Measurements from ENCODE around the gene PLAAT4.
"Not testable (repeated sequence)": the region's sequence is repeated elsewhere in the genome, so short reads cannot be mapped to it uniquely, and the experiment has no call there.

PLAAT4 gene

DNA sequence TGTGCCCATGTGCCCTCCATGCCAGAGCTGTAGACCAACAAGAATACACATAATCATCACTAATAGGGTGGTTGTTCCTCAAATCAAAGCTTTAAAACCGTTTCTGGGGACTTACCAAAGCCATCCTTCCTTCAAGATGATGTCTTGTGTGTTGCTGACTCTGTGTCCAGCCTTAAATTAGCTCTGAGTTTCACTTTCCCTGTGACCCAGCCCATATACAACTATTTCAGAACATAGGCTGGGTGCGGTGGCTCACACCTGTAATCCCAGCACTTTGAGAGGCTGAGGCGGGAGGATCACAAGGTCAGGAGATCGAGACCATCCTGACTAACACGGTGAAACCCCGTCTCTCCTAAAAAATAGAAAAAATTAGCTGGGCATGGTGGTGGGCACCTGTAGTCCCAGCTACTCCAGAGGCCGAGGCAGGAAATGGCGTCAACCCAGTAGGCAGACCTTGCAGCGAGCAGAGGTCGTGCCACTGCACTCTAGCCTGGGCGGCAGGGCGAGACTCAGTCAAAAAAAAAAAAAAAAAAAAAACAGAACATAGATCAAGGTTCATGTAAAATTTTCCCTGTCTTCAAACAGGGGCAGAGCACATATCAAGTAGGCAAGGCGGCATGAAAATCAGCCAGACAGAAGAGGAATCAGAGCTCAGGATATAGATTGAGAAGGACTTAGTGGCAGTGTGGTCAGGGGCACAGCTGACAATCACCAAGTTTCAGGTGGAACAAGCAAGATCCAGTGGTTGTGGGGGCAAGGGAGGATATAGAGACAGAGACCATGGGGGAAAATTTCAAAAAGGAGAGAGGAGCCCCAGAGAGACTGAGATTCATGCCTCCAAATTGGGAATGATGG is 26.8 kb downstream of the PLAAT4 start, which contains the start of gene PLAAT2:
Gene PLAAT2, minus strand, starts transcription at position 179 of the 855 bp plus-strand sequence. Its CDS starts 55 bp downstream, at position 124.
- DNase-seq (ENCODE audit: insufficient read length, low spot score) (no peak), FAIRE-seq (no peak)
- TF ChIP-seq POLR2A (IDR thresholded peaks at IDR 0.05; ENCODE audit: low read depth, low read length) = no peak

DNA sequence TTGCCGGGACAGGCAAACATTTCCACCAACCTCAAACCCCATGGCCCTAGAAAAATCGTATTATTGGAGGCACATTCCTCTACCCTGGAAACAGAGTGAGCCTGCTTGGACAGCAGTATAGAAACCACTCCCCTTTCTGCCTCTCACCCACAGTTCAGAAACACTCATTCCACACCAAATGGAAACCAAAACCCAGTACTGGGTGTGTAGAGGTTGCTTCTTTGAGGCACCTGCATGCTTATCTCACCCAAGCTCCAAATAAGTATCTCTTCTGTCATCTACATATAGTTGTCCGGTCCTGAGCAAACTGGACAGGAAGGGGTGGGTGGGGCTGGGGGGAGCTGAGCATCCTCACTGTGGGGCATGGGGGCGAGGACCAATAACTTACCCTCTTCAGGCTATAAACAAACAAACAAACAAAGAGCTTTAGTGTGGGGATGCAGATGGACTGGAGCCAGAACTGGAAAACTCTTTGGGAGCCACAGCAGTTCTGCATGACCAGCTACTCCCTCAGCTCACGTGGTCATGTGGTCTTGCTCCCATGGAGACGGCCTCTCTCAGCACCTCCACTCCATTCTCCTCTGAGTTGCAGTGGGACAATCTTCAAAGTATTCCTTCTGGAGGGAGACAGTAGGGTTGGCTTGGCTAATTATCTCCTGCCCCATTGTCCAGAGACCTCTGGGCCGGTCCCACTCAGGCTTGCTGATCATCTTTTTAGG is 27.6 kb downstream of the PLAAT4 start:
- no peak for DNase-seq (ENCODE audit: insufficient read length, low spot score)
- no peak for TF ChIP-seq POLR2A (IDR thresholded peaks at IDR 0.05; ENCODE audit: low read depth, low read length)
- FAIRE-seq = no peak

DNA sequence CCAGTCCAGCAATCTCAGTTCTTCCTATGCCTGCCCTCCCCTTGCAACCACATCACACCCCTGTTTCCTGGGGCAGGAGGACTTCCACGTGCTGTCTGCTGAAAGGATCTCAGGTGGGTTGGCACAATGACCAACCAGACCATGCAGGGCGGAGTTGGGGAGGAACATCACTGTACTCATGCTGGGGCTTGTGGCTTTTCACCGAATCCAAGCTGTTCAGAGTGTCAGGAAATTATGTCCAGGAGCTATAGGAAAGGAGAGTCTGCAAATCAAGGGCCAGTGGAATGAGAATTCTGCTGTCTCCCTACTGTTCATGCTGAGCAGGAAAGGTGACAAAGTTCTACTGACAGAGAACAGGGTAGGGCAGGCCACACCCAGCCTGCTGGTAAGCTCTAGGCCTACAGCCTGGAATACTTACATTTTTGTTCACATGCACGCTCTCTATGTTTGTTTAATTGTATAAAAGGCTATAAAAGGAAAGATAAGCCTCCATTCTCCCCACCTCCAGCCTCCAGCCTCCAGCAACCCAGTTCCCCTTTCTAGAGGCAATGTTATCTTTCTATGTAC is 28.3 kb downstream of the PLAAT4 start:
- FAIRE-seq = no peak
- DNase-seq (ENCODE audit: insufficient read length, low spot score) = no peak
- TF ChIP-seq POLR2A (IDR thresholded peaks at IDR 0.05; ENCODE audit: low read depth, low read length) = no peak

- no peak for TF ChIP-seq POLR2A (IDR thresholded peaks at IDR 0.05; ENCODE audit: low read depth, low read length)
- FAIRE-seq = peak; percentile 90
- peak; percentile 45 for DNase-seq (ENCODE audit: insufficient read length, low spot score)
These were observed 30.6 kb downstream of the PLAAT4 start for GRCh38 chr11:63567044-63567840.

GRCh38 chr11:63569570-63569969 is 33.0 kb downstream of the PLAAT4 start:
- FAIRE-seq = no peak
- no peak for TF ChIP-seq POLR2A (IDR thresholded peaks at IDR 0.05; ENCODE audit: low read depth, low read length)
- DNase-seq (ENCODE audit: insufficient read length, low spot score) = no peak

GRCh38 chr11:63572026-63572688 is 35.5 kb downstream of the PLAAT4 start:
- DNase-seq (ENCODE audit: insufficient read length, low spot score) = no peak
- TF ChIP-seq POLR2A (IDR thresholded peaks at IDR 0.05; ENCODE audit: low read depth, low read length) = no peak
- no peak for FAIRE-seq

GRCh38 chr11:63573881-63574855 is 37.6 kb downstream of the PLAAT4 start:
- DNase-seq (ENCODE audit: insufficient read length, low spot score) = no peak
- FAIRE-seq = no peak
- no peak for TF ChIP-seq POLR2A (IDR thresholded peaks at IDR 0.05; ENCODE audit: low read depth, low read length)

- TF ChIP-seq POLR2A (IDR thresholded peaks at IDR 0.05; ENCODE audit: low read depth, low read length) = no peak
- DNase-seq (ENCODE audit: insufficient read length, low spot score) (no peak), FAIRE-seq (no peak)
These were observed 38.4 kb downstream of the PLAAT4 start for GRCh38 chr11:63574856-63575602.

DNA sequence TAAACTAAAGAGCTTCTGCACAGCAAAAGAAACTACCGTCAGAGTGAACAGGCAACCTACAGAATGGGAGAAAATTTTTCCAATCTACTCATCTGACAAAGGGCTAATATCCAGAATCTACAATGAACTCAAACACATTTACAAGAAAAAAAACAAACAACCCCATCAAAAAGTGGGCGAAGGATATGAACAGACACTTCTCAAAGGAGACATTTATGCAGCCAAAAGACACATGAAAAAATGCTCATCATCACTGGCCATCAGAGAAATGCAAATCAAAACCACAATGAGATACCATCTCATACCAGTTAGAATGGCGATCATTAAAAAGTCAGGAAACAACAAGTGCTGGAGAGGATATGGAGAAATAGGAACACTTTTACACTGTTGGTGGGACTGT is 42.3 kb downstream of the PLAAT4 start:
- DNase-seq (ENCODE audit: insufficient read length, low spot score); FAIRE-seq: not testable (repeated sequence)

DNA sequence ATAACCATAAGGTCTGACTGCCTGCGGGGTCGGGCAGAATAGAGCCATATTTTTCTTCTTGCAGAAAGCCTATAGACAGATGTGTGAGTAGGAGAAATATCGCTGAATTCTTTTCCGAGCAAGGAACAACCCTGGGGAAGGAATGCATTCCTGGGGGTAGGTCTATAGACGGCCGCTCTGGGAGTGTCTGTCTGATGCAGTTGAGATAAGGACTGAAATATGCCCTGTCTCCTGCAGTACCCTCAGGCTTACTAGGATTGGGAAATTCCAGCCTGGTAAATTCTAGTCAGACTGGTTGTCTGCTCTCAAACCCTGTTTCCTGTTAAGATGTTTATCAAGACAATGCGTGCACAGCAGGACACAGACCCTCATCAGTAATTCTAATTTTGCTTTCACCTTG is 44.6 kb downstream of the PLAAT4 start:
- FAIRE-seq; DNase-seq (ENCODE audit: insufficient read length, low spot score): not testable (repeated sequence)

DNA sequence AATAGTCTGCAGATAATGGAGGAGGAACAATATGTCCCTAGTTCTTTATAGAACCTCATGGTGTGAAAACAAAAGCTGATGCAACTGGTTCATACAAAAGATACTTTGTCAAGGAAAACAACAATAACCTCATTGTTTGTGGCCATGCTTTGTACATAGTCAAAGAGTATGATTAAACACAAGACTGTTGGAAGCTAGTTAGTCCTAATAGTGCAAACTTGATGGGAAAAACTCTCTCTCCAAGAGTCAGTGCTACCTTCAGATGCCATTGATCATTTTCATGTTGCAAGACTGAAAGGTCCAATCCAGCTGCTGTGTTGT is 46.7 kb downstream of the PLAAT4 start:
- no peak for FAIRE-seq
- no peak for DNase-seq (ENCODE audit: insufficient read length, low spot score)
- TF ChIP-seq POLR2A (IDR thresholded peaks at IDR 0.05; ENCODE audit: low read depth, low read length) = no peak
